ENCODE measurements around the gene CTDSPL2. TPM values are rescaled to one million over a fixed set of nuclear protein-coding genes. Genes with fewer than 3 reads are reported as not detected.

CTDSPL2 gene
- total and polyA plus RNA-seq, 2 experiments from 2014 or later = 23.4 to 46.6 TPM

DNA sequence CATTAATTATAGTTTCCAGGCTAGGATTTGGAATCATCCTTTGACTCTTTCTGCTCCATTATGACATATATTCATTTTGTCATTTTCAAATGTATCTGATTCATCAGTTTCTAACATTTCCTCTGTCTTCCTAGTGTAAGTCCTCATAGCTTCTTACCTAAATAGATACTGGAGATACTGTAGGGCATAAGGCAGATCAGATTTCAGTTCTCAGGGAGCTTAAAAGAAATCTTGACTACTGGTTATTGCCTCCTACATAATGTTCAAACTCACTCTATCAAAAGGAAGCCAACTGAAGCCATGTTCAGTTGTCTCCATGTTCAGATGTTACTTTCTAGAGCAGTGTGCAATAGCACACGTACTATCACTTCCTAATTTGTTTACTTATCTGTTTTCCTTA is 29.6 kb upstream of the CTDSPL2 start:
- no peak overlapping the region for H3K4me3 ChIP-seq
- H3K27ac ChIP-seq = no peak overlapping the region
- no peaks in the 10 kb centered on the region for H3K36me3 ChIP-seq
- H3K27me3 ChIP-seq = no peaks in the 10 kb centered on the region
- TF ChIP-seq, protein P1, sequence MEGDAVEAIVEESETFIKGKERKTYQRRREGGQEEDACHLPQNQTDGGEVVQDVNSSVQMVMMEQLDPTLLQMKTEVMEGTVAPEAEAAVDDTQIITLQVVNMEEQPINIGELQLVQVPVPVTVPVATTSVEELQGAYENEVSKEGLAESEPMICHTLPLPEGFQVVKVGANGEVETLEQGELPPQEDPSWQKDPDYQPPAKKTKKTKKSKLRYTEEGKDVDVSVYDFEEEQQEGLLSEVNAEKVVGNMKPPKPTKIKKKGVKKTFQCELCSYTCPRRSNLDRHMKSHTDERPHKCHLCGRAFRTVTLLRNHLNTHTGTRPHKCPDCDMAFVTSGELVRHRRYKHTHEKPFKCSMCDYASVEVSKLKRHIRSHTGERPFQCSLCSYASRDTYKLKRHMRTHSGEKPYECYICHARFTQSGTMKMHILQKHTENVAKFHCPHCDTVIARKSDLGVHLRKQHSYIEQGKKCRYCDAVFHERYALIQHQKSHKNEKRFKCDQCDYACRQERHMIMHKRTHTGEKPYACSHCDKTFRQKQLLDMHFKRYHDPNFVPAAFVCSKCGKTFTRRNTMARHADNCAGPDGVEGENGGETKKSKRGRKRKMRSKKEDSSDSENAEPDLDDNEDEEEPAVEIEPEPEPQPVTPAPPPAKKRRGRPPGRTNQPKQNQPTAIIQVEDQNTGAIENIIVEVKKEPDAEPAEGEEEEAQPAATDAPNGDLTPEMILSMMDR (IDR thresholded peaks at IDR 0.05; ENCODE audit: low read depth, low read length) = no peak
- no peaks in the 10 kb centered on the region for H3K9me3 ChIP-seq (ENCODE audit: low read depth)
- no peak for DNase-seq (ENCODE audit: low read depth in 1 of 2, low spot score in 1 of 2)
- no peaks in the 10 kb centered on the region for H3K4me1 ChIP-seq (ENCODE audit: low read depth)

DNA sequence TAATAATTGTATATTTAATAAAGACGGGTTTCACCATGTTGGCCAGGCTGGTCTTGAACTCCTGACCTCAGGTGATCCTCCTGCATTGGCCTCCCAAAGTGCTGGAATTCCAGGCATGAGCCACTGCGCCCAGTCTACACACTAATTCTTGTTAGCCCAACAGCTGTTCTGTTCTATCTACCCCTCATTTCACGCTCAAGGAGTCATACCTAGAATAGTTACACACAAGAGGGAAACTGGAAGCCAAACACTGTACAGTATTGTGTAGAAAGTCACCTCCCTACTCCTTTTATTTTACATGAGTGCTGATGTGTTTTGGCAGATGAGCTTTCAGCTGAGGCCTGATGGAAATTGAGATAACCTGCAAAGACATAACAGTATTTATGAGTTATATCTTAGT is 13.4 kb upstream of the CTDSPL2 start:
- no peak for DNase-seq (ENCODE audit: low read depth in 1 of 2, low spot score in 1 of 2)
- H3K27me3 ChIP-seq = no peaks in the 10 kb centered on the region
- no peak overlapping the region for H3K4me3 ChIP-seq
- H3K9me3 ChIP-seq (ENCODE audit: low read depth) = no peaks in the 10 kb centered on the region
- peaks cover 5% of the 10 kb centered on the region for H3K36me3 ChIP-seq
- no peaks in the 10 kb centered on the region for H3K4me1 ChIP-seq (ENCODE audit: low read depth)
- H3K27ac ChIP-seq = no peak overlapping the region
- TF ChIP-seq, protein P1 (IDR thresholded peaks at IDR 0.05; ENCODE audit: low read depth, low read length) = no peak

DNA sequence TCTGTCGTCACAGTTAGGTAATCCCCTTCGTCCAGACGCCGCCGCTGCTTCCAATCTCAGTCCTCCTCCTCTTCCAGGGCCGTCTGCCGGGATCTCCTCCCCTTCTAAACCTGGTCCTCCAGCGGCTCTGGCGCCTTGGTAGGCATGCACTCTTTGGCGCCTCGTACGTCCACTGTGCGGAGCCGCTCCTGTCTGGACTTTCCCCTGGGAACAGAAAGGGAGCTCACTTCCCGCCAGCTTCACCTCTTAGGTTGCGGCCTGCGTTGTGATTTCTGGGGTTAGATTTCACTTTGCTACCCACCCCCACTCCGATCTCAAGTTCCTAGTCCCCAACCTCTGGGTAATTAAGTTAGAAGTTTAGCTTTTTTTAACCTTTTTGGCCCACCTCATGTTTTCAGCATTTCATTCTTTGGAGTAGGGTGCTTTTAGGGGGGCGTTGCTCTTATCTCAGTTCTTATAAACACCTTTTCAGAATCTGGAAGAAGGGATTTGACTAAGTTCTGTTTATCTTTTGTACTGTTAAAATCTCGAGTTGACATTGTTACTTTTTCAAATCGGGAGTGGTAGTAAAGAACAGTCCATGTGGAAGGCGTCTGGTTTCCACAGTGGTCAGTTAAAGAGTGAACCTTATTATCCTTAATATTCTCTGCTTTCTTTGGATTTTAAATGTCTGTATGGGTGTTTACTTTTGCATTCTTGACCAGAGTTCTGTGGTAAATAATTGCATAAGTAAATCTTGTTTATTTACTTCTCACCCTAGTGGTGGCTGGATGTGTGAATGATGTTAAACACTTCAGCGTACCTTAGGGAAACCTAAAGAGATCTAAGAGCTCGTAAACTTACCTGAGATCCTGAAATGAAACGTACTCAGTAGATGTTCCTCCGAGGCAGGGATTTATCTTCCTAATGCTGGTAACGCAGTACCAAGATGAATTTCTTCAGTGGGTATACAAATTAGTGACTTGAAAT is 611 bp downstream of the CTDSPL2 start:
- TF ChIP-seq, protein P1 (IDR thresholded peaks at IDR 0.05; ENCODE audit: low read depth, low read length) = no peak
- peak overlapping the region; percentile 67 for H3K4me3 ChIP-seq
- no peaks in the 10 kb centered on the region for H3K9me3 ChIP-seq (ENCODE audit: low read depth)
- H3K27ac ChIP-seq = peak overlapping the region; percentile 99
- peaks cover 8% of the 10 kb centered on the region for H3K4me1 ChIP-seq (ENCODE audit: low read depth)
- H3K27me3 ChIP-seq = no peaks in the 10 kb centered on the region
- H3K36me3 ChIP-seq = no peaks in the 10 kb centered on the region
- DNase-seq (ENCODE audit: low read depth in 1 of 2, low spot score in 1 of 2) = peak; percentile 71 to 77

DNA sequence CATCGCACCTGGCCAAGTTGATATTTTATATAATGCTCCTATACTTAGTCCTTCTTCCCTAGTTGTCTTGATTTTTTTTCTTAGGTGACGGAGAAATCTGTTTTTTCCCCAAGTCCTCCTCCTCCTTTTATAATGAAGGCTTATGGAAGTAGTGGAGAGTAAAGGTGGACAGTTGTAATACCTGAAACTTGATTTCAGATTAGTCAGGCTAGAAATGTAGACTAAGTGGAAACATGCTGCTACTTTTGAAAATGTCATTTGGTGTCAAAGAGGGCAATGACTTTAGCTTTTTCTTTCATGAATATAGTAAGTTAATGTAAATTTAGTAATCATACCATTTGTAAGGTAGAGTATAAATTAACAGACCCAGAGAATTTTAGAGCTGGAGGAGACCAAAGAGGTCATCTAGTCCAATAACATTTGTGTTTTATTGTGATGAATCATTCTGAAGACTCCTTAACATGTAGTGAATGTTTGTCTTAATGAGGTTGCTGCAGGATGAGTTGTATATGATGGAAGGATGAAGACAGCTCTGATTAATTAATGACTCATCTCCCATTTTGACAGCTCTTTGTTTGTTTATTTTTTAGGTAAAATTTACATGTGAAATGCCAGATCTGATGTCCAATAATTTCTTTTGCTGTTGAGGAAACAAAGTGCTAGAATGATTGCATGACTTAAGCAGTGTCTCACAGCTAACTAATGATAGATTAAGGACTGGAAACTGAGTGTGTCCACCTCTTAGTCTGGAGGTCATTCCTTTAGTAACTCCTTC is 8.7 kb downstream of the CTDSPL2 start:
- H3K9me3 ChIP-seq (ENCODE audit: low read depth) = no peaks in the 10 kb centered on the region
- peak overlapping the region; percentile 41 for H3K27ac ChIP-seq
- DNase-seq (ENCODE audit: low read depth in 1 of 2, low spot score in 1 of 2) = no peak
- no peaks in the 10 kb centered on the region for H3K36me3 ChIP-seq
- peaks cover 9% of the 10 kb centered on the region for H3K4me1 ChIP-seq (ENCODE audit: low read depth)
- H3K4me3 ChIP-seq = no peak overlapping the region
- TF ChIP-seq, protein P1 (IDR thresholded peaks at IDR 0.05; ENCODE audit: low read depth, low read length) = no peak
- H3K27me3 ChIP-seq = no peaks in the 10 kb centered on the region

DNA sequence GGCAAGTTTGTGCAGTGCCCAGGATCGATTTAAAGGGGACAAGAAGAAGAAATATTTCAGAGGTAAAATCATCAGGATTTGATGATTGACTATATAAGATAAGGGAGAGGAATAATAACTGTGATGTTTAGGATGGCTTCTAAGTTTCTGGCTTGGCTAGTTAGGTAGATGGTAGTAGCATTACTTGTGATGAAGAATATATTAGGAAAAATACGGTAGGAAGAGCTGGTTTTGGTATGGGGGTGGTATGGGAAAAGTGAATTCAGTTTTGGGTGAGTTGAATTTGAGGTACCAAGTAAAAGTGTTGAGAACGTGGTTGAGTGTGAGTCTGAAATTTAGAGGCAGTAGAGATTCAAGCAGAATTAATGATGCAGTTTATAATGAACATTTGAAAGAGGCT is 11.0 kb downstream of the CTDSPL2 start:
- no peak overlapping the region for H3K27ac ChIP-seq
- no peaks in the 10 kb centered on the region for H3K36me3 ChIP-seq
- H3K4me1 ChIP-seq (ENCODE audit: low read depth) = peaks cover 9% of the 10 kb centered on the region
- H3K4me3 ChIP-seq = no peak overlapping the region
- no peaks in the 10 kb centered on the region for H3K27me3 ChIP-seq
- TF ChIP-seq, protein P1 (IDR thresholded peaks at IDR 0.05; ENCODE audit: low read depth, low read length) = no peak
- H3K9me3 ChIP-seq (ENCODE audit: low read depth) = no peaks in the 10 kb centered on the region
- no peak for DNase-seq (ENCODE audit: low read depth in 1 of 2, low spot score in 1 of 2)
